ENCODE data around the gene BMP10. TPM values are rescaled to one million over a fixed set of nuclear protein-coding genes. Genes with fewer than 3 reads are reported as not detected.

Gene BMP10
- total RNA-seq, 1 experiment from 2014 or later = not detected

- Histone ChIP-seq H4K5ac (ENCODE audit: insufficient read length, low read depth, low read length) (no peak overlapping the region), H3K23ac (ENCODE audit: insufficient read length, low read depth, low read length) (no peak overlapping the region), H2BK5ac (ENCODE audit: insufficient read length, low read length) (no peak overlapping the region), H2BK120ac (ENCODE audit: low read depth, low read length, poor library complexity, severe bottlenecking) (no peak overlapping the region), H3K4me2 (ENCODE audit: insufficient read depth, insufficient read length, low read length) (no peak overlapping the region), H3K79me2 (ENCODE audit: insufficient read depth, low read length) (no peaks in the 10 kb centered on the region), H3K14ac (ENCODE audit: insufficient read depth, low read length) (no peak overlapping the region), H4K91ac (ENCODE audit: insufficient read length, low read depth, low read length) (no peak overlapping the region), H2BK12ac (ENCODE audit: insufficient read length, low read depth, low read length) (no peak overlapping the region), H3K56ac (ENCODE audit: insufficient read length, low read depth, low read length) (no peak overlapping the region), H4K8ac (replicated peaks; ENCODE audit: insufficient read length, low read depth, low read length) (no peak overlapping the region), H4K20me1 (ENCODE audit: control insufficient read depth, insufficient read depth, insufficient read length) (no peaks in the 10 kb centered on the region), H3K23me2 (ENCODE audit: insufficient read length, low read depth, low read length, poor library complexity, severe bottlenecking) (no peaks in the 10 kb centered on the region), H3T11ph (ENCODE audit: low read length) (no peak overlapping the region), H2AFZ (ENCODE audit: low read length) (no peak overlapping the region), H3K27me3 (ENCODE audit: insufficient read depth, low read length) (no peaks in the 10 kb centered on the region), H3K4ac (ENCODE audit: low read depth, low read length) (no peak overlapping the region), H3K4me1 (ENCODE audit: insufficient read depth, low read length) (no peaks in the 10 kb centered on the region), H3K9me3 (ENCODE audit: control insufficient read depth, low read depth, low read length) (no peaks in the 10 kb centered on the region), H3K9ac (ENCODE audit: extremely low read depth, insufficient read length, low read length) (no peak overlapping the region), H2BK20ac (ENCODE audit: low read depth, low read length, poor library complexity, severe bottlenecking) (no peak overlapping the region), H2BK15ac (ENCODE audit: low read depth, low read length) (no peak overlapping the region), H2AK5ac (ENCODE audit: insufficient read length, low read length) (no peak overlapping the region), H3K79me1 (ENCODE audit: insufficient read depth, low read depth, low read length, poor library complexity, severe bottlenecking) (no peaks in the 10 kb centered on the region), H3K18ac (ENCODE audit: insufficient read length, low read depth, low read length) (no peak overlapping the region), H3K27ac (ENCODE audit: insufficient read length, low read depth, low read length) (no peak overlapping the region)
- Mint-ChIP-seq H3K4me3 (no peak overlapping the region), H3K4me1 (no peaks in the 10 kb centered on the region), H3K27me3 (ENCODE audit: low read depth) (peaks cover 3% of the 10 kb centered on the region), H3K9me3 (no peaks in the 10 kb centered on the region), H3K36me3 (ENCODE audit: insufficient read depth in 1 of 3, low read depth in 3 of 3) (no peaks in the 10 kb centered on the region), H3K27ac (peak overlapping the region in 1 of 3 experiments; percentile 56; a peak in 1 of 7 replicates)
- TF ChIP-seq CTCF (conservative IDR thresholded peaks at IDR 0.05) = no peak
- no CpG with 5 or more reads among the region's 3 CpGs for WGBS (ENCODE audit: extremely low coverage, insufficient read length, low lambda C conversion rate)
- DNase-seq = no peak
Observed at GRCh38 chr2:68850524-68850923, 20.7 kb downstream of the BMP10 start.

Measured in H9 (cell line).